Thyroid gland (tissue), 4 donors: Measurements from ENCODE around the gene STH. TPM values are rescaled to one million over a fixed set of nuclear protein-coding genes. Genes with fewer than 3 reads are reported as not detected.

Experiments used
- DNase-seq, 2 donors: peaks; one replicate each; pipeline ENCODE4 v3.0.0-alpha.2; 2019
- H3K27ac ChIP-seq, 3 donors: fragments of 200-600 bp; sonication (generic); 1 replicate in 2 of 3; 2 replicates in 1 of 3; pipeline ENCODE4 v1.5.1; 2016 to 2019; ENCODE audit warnings: mild to moderate bottlenecking in 1 of 3, moderate library complexity in 1 of 3
- H3K27me3 ChIP-seq: fragments of 200-600 bp; sonication (generic); one replicate; pipeline ENCODE4 v1.5.1; 2019
- H3K36me3 ChIP-seq, 2 donors: fragments of 200-600 bp; sonication (generic); one replicate each; pipeline ENCODE4 v1.5.1; 2016 to 2019
- H3K4me1 ChIP-seq, 2 donors: fragments of 200-600 bp; sonication (generic); one replicate each; pipeline ENCODE4 v1.5.1; 2017 to 2019
- H3K4me3 ChIP-seq, 3 donors: fragments of 200-600 bp; sonication (generic); replicated peaks in 1 of 3; 1 replicate in 2 of 3; 2 replicates in 1 of 3; pipeline ENCODE4 v1.5.1; 2016; ENCODE audit warnings: mild to moderate bottlenecking in 1 of 3
- H3K9me3 ChIP-seq: fragments of 200-600 bp; sonication (generic); one replicate; pipeline ENCODE4 v1.5.1; 2017
- POLR2A ChIP-seq, 2 donors: fragments of 450-650 bp; IDR thresholded peaks; one replicate each; pipeline ENCODE4 v1.6.1; 2017; ENCODE audit warnings: antibody characterized with exemption in 2 of 2, mild to moderate bottlenecking in 2 of 2, moderate library complexity in 1 of 2
- WGBS, 2 donors: methylation state at CpG; one replicate each; pipeline ENCODE4 v1.1.5; 2017; 5-methylcytosine and 5-hydroxymethylcytosine counted together
- intact Hi-C: fragments of 100-400 bp; cut with DNase I; formaldehyde crosslinking; loops from one replicate; pipeline ENCODE4 v1.15.1; 2023
- total RNA-seq, 4 donors: library from RNA; depleted of rRNA; stranded (reverse); fragments of >200 nt; gene quantifications; one replicate each; pipeline ENCODE4 v1.2.3, GENCODE V29; 2016
- TF ChIP-seq, protein P1 (sequence below), 6 experiments: fragments of 200-600 bp in 3 of 6; fragments of 450-650 bp in 3 of 6; sonication (generic) in 3 of 6; IDR thresholded peaks; one replicate each; pipeline ENCODE4 v1.5.1; 2016 to 2019; ENCODE audit warnings: antibody characterized with exemption in 6 of 6, mild to moderate bottlenecking in 2 of 6, inconsistent platforms in 1 of 6, moderate library complexity in 1 of 6

STH gene
- total RNA-seq, 4 donors from 2014 or later, result not detected

DNA sequence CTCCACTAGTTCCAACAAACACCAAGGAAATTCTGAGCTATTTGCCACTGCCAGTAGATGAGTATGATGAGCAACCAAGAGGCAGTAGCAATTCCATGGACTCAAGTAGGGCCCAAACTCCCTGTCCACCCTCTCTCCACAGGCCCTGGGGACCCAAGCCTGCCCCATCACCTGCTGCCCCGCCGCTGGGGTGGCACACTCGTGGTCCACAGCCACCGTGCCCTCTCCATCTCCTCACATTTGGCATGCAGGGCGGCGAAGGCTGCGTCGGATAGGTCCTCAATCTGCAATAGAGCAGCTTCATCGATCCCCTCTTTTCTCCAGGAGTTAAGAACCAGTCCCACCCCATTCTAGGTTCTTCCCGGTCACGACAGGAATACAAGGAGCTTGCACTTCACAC is 33.9 kb downstream of the STH start:
- no peak overlapping the region for H3K4me3 ChIP-seq
- H3K27me3 ChIP-seq, result no peaks in the 10 kb centered on the region
- intact Hi-C loops, result no loop called here
- H3K9me3 ChIP-seq, result no peaks in the 10 kb centered on the region
- no peak overlapping the region for H3K27ac ChIP-seq
- no peak for DNase-seq
- H3K4me1 ChIP-seq, result peaks cover 4% of the 10 kb centered on the region in 2 donors
- TF ChIP-seq POLR2A (IDR thresholded peaks at IDR 0.05), result no peak
- TF ChIP-seq, protein P1, sequence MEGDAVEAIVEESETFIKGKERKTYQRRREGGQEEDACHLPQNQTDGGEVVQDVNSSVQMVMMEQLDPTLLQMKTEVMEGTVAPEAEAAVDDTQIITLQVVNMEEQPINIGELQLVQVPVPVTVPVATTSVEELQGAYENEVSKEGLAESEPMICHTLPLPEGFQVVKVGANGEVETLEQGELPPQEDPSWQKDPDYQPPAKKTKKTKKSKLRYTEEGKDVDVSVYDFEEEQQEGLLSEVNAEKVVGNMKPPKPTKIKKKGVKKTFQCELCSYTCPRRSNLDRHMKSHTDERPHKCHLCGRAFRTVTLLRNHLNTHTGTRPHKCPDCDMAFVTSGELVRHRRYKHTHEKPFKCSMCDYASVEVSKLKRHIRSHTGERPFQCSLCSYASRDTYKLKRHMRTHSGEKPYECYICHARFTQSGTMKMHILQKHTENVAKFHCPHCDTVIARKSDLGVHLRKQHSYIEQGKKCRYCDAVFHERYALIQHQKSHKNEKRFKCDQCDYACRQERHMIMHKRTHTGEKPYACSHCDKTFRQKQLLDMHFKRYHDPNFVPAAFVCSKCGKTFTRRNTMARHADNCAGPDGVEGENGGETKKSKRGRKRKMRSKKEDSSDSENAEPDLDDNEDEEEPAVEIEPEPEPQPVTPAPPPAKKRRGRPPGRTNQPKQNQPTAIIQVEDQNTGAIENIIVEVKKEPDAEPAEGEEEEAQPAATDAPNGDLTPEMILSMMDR (IDR thresholded peaks at IDR 0.05), result no peak
- H3K36me3 ChIP-seq, result peaks cover 57 to 59% of the 10 kb centered on the region in 2 donors
- 93 to 99% methylated on average over 11 of the region's 11 CpGs for WGBS, 2 donors

DNA sequence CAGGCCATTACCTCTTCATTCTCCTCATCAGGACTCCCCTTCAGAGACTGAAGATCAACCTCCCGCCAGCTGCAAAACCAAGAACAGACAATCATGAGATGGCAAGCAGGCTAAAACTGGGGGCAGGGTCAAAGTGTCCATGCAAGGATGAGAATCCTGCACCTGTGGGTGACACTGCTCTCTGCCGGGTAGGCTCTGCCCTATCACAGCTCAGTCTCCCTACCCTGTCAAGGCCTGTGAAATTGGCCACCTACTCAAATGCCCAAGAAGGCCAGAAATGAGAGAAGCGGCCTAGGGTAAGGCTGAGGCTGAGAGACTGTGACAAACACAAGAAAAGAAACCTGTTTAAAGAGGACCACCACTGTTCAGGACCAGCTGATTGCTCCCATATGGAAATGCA is 34.3 kb downstream of the STH start:
- intact Hi-C loops, result no loop called here
- Histone ChIP-seq H3K4me3 (no peak overlapping the region), H3K36me3 (peaks cover 62 to 64% of the 10 kb centered on the region in 2 donors), H3K27me3 (no peaks in the 10 kb centered on the region), H3K9me3 (no peaks in the 10 kb centered on the region), H3K27ac (no peak overlapping the region), H3K4me1 (peaks cover 8 to 9% of the 10 kb centered on the region in 2 donors)
- 93 to 97% methylated on average over 3 of the region's 3 CpGs for WGBS, 2 donors
- TF ChIP-seq POLR2A (IDR thresholded peaks at IDR 0.05), result no peak
- TF ChIP-seq, protein P1 (IDR thresholded peaks at IDR 0.05), result no peak
- no peak for DNase-seq

DNA sequence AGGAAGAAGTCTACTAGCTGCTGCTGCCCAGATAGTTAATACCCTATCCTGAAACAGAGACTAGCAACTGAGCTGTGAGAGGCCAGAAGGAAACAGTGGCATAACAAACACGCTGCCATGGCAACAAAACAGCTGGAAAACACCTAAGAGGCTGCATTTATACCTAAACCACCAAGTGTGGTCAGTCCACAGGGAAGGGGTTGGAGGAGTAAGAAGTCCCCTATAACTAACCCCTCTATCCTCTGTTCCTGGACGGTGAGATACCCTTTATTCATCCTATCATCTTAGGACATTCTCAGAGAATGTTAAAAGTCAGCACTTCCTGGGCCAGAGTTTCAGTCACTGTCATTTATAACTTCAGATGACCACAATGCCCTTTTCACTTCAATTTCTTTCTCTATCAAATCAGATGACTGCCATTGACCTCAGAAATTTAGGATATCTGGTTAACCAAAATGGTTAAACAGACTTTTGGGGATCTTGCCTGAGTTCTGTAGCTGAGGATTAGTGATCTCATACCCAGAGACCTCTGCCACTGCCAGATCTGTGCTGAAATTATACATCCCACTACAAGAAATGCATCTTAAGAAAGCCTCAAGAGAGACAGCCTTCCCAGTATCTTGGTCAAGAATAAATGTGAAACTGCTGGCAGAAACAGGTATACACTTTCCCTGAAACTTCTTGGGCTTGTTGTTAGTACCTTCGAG is 36.2 kb downstream of the STH start:
- DNase-seq, result no peak
- no peaks in the 10 kb centered on the region for H3K9me3 ChIP-seq
- H3K27ac ChIP-seq, result peak overlapping the region in 1 of 3 donors; percentile 19
- H3K27me3 ChIP-seq, result no peaks in the 10 kb centered on the region
- no peak overlapping the region for H3K4me3 ChIP-seq
- 81 to 86% methylated on average over 3 of the region's 3 CpGs for WGBS, 2 donors
- TF ChIP-seq POLR2A (IDR thresholded peaks at IDR 0.05), result no peak
- TF ChIP-seq, protein P1 (IDR thresholded peaks at IDR 0.05), result no peak
- H3K4me1 ChIP-seq, result peaks cover 24 to 28% of the 10 kb centered on the region in 2 donors
- H3K36me3 ChIP-seq, result peaks cover 68 to 72% of the 10 kb centered on the region in 2 donors
- intact Hi-C loops, result loop anchor here (5.0 kb wide), 1 partner anchor 157 kb away; the partner anchor contains the start of gene KANSL1

DNA sequence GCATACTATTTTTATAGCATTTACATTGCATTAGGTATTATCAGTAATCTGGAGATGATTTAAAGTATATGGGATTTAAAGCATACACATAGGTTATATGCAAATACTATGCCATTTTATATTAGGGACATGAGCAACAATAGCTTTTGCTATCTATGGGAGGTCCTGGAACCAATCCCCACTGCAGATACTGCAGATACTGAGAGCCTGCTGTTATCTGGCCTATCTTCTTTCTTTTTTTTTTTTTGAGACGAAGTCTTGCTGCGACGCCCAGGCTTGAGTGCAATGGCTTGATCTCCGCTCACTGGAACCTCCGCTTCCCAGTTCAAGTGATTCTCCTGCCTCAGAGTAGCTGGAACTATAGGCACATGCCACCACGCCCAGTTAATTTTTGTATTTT is 37.4 kb downstream of the STH start:
- Histone ChIP-seq H3K4me3 (no peak overlapping the region), H3K36me3 (peaks cover 58 to 64% of the 10 kb centered on the region in 2 donors), H3K9me3 (no peaks in the 10 kb centered on the region), H3K27ac (no peak overlapping the region), H3K4me1 (peaks cover 24 to 28% of the 10 kb centered on the region in 2 donors), H3K27me3 (no peaks in the 10 kb centered on the region)
- no peak for DNase-seq
- TF ChIP-seq, protein P1 (IDR thresholded peaks at IDR 0.05), result no peak
- no peak for TF ChIP-seq POLR2A (IDR thresholded peaks at IDR 0.05)
- WGBS, 2 donors, result 88 to 90% methylated on average over 6 of the region's 6 CpGs
- intact Hi-C loops, result loop anchor here (5.0 kb wide), 1 partner anchor 156 kb away; the partner anchor contains the start of gene KANSL1

DNA sequence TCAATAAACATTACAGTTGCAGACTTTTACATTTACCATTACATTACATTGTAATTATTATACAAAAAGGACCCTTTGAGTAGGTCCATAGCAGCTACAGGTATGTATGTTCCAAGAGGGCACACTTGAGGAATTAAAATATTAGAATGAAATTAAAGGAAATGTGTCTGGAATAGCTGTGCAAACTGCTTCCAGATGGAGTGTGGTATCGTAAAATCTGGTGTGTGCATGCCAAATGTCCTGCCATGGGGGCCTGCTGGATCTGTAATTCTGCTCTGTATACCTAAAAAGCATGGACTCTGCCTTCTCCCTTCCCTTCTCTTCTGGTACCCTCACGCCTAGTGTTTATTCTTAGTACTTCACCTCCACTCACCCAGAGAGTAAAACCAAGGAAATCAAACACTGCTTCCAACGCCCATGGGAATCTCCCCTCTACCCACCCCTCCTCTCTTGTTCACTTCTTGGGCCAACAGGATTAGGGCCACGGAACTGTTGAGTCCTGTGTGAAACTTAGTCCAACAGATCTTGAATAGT is 38.7 kb downstream of the STH start:
- WGBS, 2 donors, result 43 to 46% methylated on average over 4 of the region's 4 CpGs
- no peak for TF ChIP-seq POLR2A (IDR thresholded peaks at IDR 0.05)
- TF ChIP-seq, protein P1 (IDR thresholded peaks at IDR 0.05), result peak in 1 of 6 experiments; percentile 24
- H3K27me3 ChIP-seq, result no peaks in the 10 kb centered on the region
- no peak overlapping the region for H3K4me3 ChIP-seq
- DNase-seq, result no peak
- intact Hi-C loops, result loop anchor here (5.0 kb wide), 1 partner anchor 155 kb away; the partner anchor contains the start of gene KANSL1
- H3K36me3 ChIP-seq, result peaks cover 46 to 51% of the 10 kb centered on the region in 2 donors
- no peaks in the 10 kb centered on the region for H3K9me3 ChIP-seq
- peak overlapping the region in 2 of 3 donors; percentile 57 to 58 for H3K27ac ChIP-seq
- peaks cover 27 to 33% of the 10 kb centered on the region in 2 donors for H3K4me1 ChIP-seq
